K562 treated with DMSO at 1 percent for 48 hours (cell line): Measurements from ENCODE around the gene FAM229A. TPM values are rescaled to one million over a fixed set of nuclear protein-coding genes. Genes with fewer than 3 reads are reported as not detected.

Source experiments
- total RNA-seq: library from RNA; unstranded; fragments of 300-600 nt; gene quantifications from 2 replicates; pipeline ENCODE4 v1.2.3, GENCODE V29; 2022; ENCODE audit warnings: low replicate concordance; ENCODE audit errors: extremely low read depth

The FAM229A gene, protein sequence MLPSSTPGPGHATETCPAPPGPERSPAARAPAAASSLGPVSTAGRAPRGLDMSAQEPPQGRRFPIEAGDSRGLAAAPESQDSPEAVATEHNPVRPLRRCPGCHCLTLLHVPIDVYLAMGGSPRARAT
- not detected in 2 replicates for total RNA-seq

GRCh38 chr1:32362474-32363313 is at the start of gene FAM229A, which contains the start of gene TSSK3:
Gene FAM229A (minus strand): TSS chr1:32362485. CDS start chr1:32362091, 394 bp downstream.
Gene TSSK3 (plus strand): TSS chr1:32362539. CDS start chr1:32362702, 163 bp downstream.

DNA sequence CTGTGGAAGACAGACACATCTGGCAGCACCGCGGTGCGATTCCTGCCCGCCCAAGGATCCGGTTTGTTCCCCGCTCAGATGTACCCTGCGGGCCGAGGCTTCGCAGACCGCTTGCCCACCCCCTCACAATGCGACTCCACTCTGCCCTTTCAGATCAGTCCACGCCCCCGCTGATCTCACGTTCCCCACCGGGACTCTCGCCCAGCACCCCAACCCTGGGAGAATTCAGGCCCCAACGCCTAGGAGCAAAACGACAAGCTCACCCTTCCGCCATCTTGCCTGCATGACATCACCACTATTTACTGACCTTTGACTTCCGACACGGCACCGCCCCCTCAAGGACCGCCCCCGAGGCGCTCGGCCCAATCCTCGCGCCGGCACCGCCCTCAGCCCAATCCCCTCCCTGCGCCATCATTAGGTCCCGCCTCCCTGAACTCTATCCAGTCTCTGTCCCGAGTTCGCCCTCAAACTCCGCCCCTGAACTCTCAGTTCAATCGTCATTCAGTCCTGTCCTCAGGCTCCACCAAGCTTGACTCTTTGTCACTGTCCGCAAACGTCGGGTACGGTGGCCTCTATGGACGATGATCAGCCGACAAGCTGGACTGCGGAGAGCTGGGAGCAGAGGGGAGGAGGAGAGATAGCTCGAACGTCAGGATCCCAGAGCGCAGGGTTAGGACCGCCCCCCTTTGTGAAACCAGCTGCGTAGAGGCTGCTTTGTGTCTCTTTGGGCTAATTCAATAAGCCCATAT is 32.0 kb upstream of the FAM229A start, which contains the start of gene BSDC1:
Gene BSDC1, minus strand, starts transcription at position 301 of the 749 bp plus-strand sequence. Its CDS starts 27 bp downstream, at position 274.

DNA sequence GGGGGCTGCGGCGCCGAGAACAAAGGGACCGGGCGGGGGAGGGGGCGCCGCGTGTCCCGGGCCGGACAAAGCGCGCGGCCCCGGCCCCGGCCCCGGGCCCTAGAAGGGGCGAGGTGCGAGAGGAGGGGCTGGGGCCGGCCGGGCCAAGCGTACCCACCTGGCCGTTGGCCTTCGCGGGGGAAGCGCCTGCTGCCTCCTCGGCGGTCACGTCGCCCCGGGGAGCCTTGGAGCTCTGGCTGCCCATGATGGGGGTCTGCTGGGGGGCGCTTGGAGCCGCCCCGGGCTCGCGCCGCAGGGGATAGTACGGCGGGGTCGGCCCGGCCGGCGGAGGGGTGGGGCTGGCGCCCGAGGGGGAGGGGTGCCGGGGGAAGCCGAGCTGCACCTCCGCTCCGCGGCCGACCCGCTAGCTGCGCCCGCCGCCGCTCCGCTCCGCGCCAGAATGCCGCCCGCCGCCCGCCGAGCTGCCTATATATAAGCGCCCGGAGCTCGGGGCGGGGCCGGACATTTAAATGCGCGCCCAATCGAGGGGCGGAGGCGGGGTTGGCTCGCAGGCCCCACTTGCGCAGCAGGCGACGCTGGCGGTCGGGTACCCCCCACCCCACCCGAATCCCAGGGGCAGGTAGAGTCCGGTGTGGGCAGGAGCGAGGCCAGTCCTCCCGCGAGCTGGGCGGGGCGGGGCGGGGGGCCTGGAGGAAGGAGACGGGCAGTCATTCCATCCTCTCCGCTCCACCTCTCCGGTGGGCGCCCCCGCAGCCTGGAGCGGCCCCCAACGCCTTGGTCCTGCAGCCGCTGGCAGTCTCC is 26.3 kb downstream of the FAM229A start, which contains the start of gene MARCKSL1:
Gene MARCKSL1, minus strand, starts transcription at position 444 of the 801 bp plus-strand sequence. Its CDS starts 200 bp downstream, at position 244.

Other genes starting within 250 kb of the FAM229A start
- gene TXLNA, start 182.8 kb downstream of the FAM229A start, total RNA-seq, result not detected in 2 replicates
- gene CCDC28B, start 161.9 kb downstream of the FAM229A start, total RNA-seq, result not detected in 2 replicates
- gene IQCC, start 156.8 kb downstream of the FAM229A start, total RNA-seq, result not detected in 2 replicates
- gene DCDC2B, start 153.4 kb downstream of the FAM229A start, total RNA-seq, result not detected in 2 replicates
- gene TMEM234, start 140.1 kb downstream of the FAM229A start, total RNA-seq, result not detected in 2 replicates
- gene EIF3I, start 140.1 kb downstream of the FAM229A start, total RNA-seq, result not detected in 2 replicates
- gene FAM167B, start 115.3 kb downstream of the FAM229A start, total RNA-seq, result not detected in 2 replicates
- not detected in 2 replicates for gene LCK, start 111.2 kb downstream of the FAM229A start, total RNA-seq
- 992 TPM in 1 of 2 replicates, not detected in the other for gene HDAC1, start 70.4 kb downstream of the FAM229A start, total RNA-seq
- gene MARCKSL1, start 26.3 kb downstream of the FAM229A start, total RNA-seq, result not detected in 2 replicates
- not detected in 2 replicates for gene TSSK3, start 54 bp upstream of the FAM229A start, total RNA-seq
- gene BSDC1, start 32.0 kb upstream of the FAM229A start, total RNA-seq, result not detected in 2 replicates
- not detected in 2 replicates for gene ZBTB8B, start 102.6 kb upstream of the FAM229A start, total RNA-seq
- not detected in 2 replicates for gene ZBTB8A, start 176.9 kb upstream of the FAM229A start, total RNA-seq